Peyer's patch (tissue), 4 donors: Measurements from ENCODE around the gene RBPJ. TPM values are rescaled to one million over a fixed set of nuclear protein-coding genes. Genes with fewer than 3 reads are reported as not detected.
"Not testable (repeated sequence)": the region's sequence is repeated elsewhere in the genome, so short reads cannot be mapped to it uniquely, and the experiment has no call there.

Experiments
- DNase-seq, 3 donors: peaks; one replicate each; pipeline ENCODE4 v3.0.0-alpha.2; 2017 to 2019
- H3K27ac ChIP-seq, 4 donors: fragments of 200-600 bp; sonication (generic); one replicate each; pipeline ENCODE4 v1.5.1; 2016 to 2019
- H3K27me3 ChIP-seq, 2 donors: fragments of 200-600 bp; sonication (generic); one replicate each; pipeline ENCODE4 v1.5.1; 2019
- H3K36me3 ChIP-seq, 3 donors: fragments of 200-600 bp; sonication (generic); one replicate each; pipeline ENCODE4 v1.5.1; 2016 to 2019
- H3K4me1 ChIP-seq, 4 donors: fragments of 200-600 bp; sonication (generic); one replicate each; pipeline ENCODE4 v1.5.1; 2016 to 2019
- H3K4me3 ChIP-seq, 4 donors: fragments of 200-600 bp; sonication (generic); 1 replicate in 3 of 4; 2 replicates in 1 of 4; pipeline ENCODE4 v1.5.1; 2016 to 2019; ENCODE audit warnings: mild to moderate bottlenecking in 1 of 4
- H3K9me3 ChIP-seq, 4 donors: fragments of 200-600 bp; sonication (generic); one replicate each; pipeline ENCODE4 v1.5.1; 2016 to 2019; ENCODE audit warnings: mild to moderate bottlenecking in 1 of 4
- POLR2A ChIP-seq, 2 donors: fragments of 450-650 bp; IDR thresholded peaks; one replicate each; pipeline ENCODE4 v1.5.1; 2017; ENCODE audit warnings: antibody characterized with exemption in 2 of 2, mild to moderate bottlenecking in 2 of 2, moderate library complexity in 2 of 2
- total RNA-seq, 4 donors: library from RNA; depleted of rRNA; stranded (reverse); fragments of >200 nt; gene quantifications; one replicate each; pipeline ENCODE4 v1.1.0, GENCODE V29; 2016
- TF ChIP-seq, protein P1 (sequence below), 6 experiments: fragments of 450-650 bp in 4 of 6; fragments of 200-600 bp in 2 of 6; sonication (generic) in 1 of 6; IDR thresholded peaks; one replicate each; pipeline ENCODE4 v1.5.1; 2017 to 2019; ENCODE audit warnings: antibody characterized with exemption in 6 of 6, mild to moderate bottlenecking in 3 of 6, moderate library complexity in 1 of 6

The RBPJ gene
- total RNA-seq, 4 donors from 2014 or later: 27.6 to 105 (median 42.8) TPM

DNA sequence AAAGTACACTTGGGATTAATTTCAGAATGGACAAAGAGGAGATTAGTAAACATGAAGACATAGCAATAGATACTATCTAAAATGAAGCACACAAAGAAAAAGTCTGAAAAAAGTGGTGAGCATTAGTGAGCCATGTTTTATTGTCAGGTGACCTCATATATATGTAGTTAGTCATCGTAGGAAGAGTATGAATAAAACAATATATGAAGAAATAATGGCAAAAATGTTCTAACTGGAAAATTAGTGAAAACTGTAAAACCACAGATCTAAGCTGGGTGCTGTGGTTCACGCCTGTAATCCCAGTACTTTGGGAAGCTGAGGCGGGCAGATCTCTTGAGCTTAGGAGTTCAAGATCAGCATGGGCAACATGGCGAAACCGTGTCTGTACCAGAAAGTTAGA is 67.9 kb downstream of the RBPJ start:
- Histone ChIP-seq H3K27me3 (no peaks in the 10 kb centered on the region), H3K4me1 (no peaks in the 10 kb centered on the region), H3K9me3 (no peaks in the 10 kb centered on the region), H3K27ac (no peak overlapping the region), H3K4me3 (no peak overlapping the region), H3K36me3 (peaks cover 0 to 33% (median 0%) of the 10 kb centered on the region in 3 donors)
- no peak for TF ChIP-seq POLR2A (IDR thresholded peaks at IDR 0.05)
- TF ChIP-seq, protein P1, sequence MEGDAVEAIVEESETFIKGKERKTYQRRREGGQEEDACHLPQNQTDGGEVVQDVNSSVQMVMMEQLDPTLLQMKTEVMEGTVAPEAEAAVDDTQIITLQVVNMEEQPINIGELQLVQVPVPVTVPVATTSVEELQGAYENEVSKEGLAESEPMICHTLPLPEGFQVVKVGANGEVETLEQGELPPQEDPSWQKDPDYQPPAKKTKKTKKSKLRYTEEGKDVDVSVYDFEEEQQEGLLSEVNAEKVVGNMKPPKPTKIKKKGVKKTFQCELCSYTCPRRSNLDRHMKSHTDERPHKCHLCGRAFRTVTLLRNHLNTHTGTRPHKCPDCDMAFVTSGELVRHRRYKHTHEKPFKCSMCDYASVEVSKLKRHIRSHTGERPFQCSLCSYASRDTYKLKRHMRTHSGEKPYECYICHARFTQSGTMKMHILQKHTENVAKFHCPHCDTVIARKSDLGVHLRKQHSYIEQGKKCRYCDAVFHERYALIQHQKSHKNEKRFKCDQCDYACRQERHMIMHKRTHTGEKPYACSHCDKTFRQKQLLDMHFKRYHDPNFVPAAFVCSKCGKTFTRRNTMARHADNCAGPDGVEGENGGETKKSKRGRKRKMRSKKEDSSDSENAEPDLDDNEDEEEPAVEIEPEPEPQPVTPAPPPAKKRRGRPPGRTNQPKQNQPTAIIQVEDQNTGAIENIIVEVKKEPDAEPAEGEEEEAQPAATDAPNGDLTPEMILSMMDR (IDR thresholded peaks at IDR 0.05): no peak
- no peak for DNase-seq

DNA sequence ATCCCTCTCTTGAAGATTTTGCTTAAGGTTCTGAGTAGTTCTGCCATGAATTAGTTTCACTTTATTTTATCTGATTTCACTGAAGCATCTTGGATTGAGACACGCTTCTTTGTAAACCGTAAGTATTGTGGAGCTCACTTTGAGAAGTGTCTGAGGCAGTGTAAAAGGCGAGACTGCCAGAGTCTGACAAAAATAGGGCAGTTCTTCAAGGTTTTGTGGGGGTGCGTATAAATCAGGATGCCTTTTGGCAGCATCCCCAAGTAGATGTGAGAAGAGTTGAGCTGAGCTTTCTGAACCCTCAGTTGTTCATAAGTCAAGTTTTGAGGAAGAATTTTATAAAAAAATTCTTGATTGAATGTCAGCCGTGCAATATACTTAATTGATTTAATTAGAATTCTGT is 76.3 kb downstream of the RBPJ start:
- no peak overlapping the region for H3K4me3 ChIP-seq
- H3K27me3 ChIP-seq: no peaks in the 10 kb centered on the region
- H3K9me3 ChIP-seq: no peaks in the 10 kb centered on the region
- no peaks in the 10 kb centered on the region for H3K4me1 ChIP-seq
- TF ChIP-seq POLR2A (IDR thresholded peaks at IDR 0.05): no peak
- TF ChIP-seq, protein P1 (IDR thresholded peaks at IDR 0.05): no peak
- peaks cover 0 to 13% (median 0%) of the 10 kb centered on the region in 3 donors for H3K36me3 ChIP-seq
- no peak for DNase-seq
- no peak overlapping the region for H3K27ac ChIP-seq

DNA sequence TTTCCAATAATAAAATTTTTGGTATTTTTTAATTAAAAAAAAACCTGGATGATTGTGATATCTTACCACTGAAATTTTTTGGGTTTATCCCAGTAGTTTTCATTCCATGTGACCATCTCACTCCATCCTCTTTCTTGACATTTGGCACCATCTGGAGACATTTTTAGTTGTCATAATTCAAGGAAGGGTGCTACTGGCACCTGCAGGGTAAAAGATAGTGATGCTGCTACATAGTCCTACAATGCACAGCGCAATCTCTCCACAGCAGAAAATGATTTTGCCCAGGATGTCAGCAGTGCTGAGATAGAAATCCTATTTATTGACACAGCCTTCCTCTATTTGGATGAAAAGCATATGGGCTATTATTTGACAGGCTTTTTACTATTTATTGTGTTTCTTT is 79.3 kb downstream of the RBPJ start:
- Histone ChIP-seq H3K4me3 (no peak overlapping the region), H3K9me3 (no peaks in the 10 kb centered on the region), H3K4me1 (no peaks in the 10 kb centered on the region), H3K27me3 (no peaks in the 10 kb centered on the region), H3K36me3 (no peaks in the 10 kb centered on the region), H3K27ac (no peak overlapping the region)
- DNase-seq: no peak
- no peak for TF ChIP-seq POLR2A (IDR thresholded peaks at IDR 0.05)
- TF ChIP-seq, protein P1 (IDR thresholded peaks at IDR 0.05): no peak

DNA sequence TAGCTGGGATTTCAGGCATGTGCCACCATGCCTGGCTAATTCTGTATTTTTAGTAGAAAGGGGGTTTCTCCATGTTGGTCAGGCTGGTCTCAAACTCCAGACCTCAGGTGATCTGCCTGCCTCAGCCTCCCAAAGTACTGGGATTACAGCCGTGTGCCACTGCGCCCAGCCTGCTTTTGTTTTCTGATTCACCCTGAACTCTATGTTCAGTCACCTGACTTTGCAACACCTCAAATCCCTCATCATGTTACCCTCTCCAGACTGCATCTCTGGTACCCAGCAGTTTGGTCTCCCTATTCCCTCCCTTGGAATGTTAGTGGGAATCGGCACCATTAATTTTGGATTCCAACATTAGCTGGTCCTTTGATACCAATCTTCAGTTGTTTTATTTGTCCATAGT is 81.2 kb downstream of the RBPJ start:
- peaks cover 0 to 12% (median 0%) of the 10 kb centered on the region in 3 donors for H3K36me3 ChIP-seq
- not testable (repeated sequence) for H3K9me3 ChIP-seq, H3K27ac ChIP-seq, DNase-seq, H3K4me1 ChIP-seq, H3K27me3 ChIP-seq, H3K4me3 ChIP-seq

DNA sequence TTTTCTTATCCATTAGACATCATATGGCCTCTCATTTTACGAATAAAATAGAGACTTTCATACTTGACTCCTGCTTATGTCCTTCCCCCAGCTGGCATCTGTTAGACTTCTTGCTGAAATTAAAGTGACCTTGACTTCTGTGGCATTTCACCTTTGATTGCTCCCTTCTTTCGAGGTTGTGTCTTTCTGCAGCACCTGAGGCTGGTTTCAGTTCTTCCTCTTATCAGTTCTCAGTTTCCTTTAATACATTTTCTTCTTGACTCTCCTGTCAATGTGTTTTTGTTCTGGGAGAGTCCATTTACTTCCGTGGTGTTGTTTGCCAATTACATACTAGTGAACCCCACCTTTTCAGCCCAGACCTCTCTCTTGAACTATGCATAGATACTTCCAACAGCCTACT is 81.6 kb downstream of the RBPJ start:
- Histone ChIP-seq H3K4me1 (no peaks in the 10 kb centered on the region), H3K4me3 (no peak overlapping the region), H3K27ac (no peak overlapping the region), H3K36me3 (peaks cover 0 to 14% (median 0%) of the 10 kb centered on the region in 3 donors), H3K27me3 (no peaks in the 10 kb centered on the region), H3K9me3 (peaks cover 0 to 9% (median 0%) of the 10 kb centered on the region in 4 donors)
- TF ChIP-seq POLR2A (IDR thresholded peaks at IDR 0.05): no peak
- no peak for DNase-seq

DNA sequence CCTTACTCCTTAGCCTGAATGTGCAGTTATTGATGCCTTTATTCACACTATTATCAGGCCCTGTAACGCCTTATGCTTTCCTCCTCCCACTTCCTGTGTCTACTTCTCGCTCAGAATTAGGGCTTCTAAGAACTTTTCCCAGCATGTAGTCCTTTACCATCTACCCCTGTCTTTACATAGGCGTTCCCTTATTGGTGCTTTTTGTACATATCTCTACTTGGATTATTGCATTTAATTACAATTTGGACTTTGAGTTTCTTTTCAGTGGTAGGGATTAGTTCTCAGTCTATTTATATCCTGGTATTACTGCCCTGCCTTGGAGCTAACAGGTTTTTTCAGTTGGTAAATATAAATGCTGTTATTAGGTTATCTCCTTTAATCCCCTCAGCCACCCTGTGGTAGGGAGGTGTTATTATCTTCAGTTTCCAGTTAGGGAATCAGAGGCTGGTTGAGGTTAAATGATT is 84.0 kb downstream of the RBPJ start:
- peaks cover 0 to 9% (median 0%) of the 10 kb centered on the region in 4 donors for H3K9me3 ChIP-seq
- DNase-seq: no peak
- peaks cover 0 to 14% (median 0%) of the 10 kb centered on the region in 3 donors for H3K36me3 ChIP-seq
- H3K4me3 ChIP-seq: no peak overlapping the region
- no peaks in the 10 kb centered on the region for H3K27me3 ChIP-seq
- TF ChIP-seq, protein P1 (IDR thresholded peaks at IDR 0.05): peak in 4 of 6 experiments; percentile 8 to 65 (median 58)
- no peak for TF ChIP-seq POLR2A (IDR thresholded peaks at IDR 0.05)
- peak overlapping the region in 1 of 4 donors; percentile 15 for H3K27ac ChIP-seq
- H3K4me1 ChIP-seq: no peaks in the 10 kb centered on the region
